ENCODE data around the gene CRKL. TPM values are rescaled to one million over a fixed set of nuclear protein-coding genes. Genes with fewer than 3 reads are reported as not detected.
"Not testable (repeated sequence)": the region's sequence is repeated elsewhere in the genome, so short reads cannot be mapped to it uniquely, and the experiment has no call there.

Gene CRKL
- polyA plus RNA-seq, 3 donors = 59.1 to 65.5 (median 64.7) TPM

DNA sequence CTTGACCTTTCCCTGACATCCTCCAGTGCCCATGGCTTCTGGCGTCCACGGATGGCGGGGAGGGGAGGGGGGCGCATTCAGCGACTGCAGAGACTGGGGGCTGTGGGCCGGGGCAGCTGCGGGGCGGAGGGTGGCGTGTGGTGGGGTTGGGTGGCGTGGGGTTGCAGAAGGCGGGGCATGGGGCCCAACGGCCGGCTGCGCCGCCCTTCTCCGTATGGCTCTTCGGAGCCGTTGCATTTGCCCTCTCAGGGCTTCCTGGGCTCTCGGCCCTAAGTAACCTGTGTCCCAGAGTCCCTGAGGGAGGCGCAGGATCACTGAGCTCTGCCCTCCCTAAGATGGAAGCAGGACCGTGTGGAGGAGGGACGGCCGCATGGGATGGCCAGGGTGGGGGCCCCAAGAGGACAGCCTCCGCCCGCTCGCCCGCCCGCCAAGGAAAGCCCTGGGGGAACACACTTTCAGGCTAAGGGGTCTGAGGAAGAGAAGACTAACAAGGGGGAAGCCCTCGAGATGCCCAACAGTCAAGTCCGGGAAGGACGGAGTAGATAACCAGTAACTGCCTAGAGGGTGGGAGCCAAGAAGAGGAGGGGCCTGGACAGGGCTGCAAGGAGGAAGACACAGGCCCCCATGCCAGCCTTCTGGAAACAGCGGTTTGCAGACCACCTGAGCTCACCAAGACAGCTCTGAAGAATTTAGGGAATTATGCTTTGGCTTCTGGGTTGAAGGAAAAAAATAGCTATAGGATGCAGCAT, 40.6 kb downstream of the CRKL start:
- DNase-seq (ENCODE audit: extremely low read depth in 1 of 11, low read depth in 9 of 11, low spot score in 4 of 11) = no peak

DNA sequence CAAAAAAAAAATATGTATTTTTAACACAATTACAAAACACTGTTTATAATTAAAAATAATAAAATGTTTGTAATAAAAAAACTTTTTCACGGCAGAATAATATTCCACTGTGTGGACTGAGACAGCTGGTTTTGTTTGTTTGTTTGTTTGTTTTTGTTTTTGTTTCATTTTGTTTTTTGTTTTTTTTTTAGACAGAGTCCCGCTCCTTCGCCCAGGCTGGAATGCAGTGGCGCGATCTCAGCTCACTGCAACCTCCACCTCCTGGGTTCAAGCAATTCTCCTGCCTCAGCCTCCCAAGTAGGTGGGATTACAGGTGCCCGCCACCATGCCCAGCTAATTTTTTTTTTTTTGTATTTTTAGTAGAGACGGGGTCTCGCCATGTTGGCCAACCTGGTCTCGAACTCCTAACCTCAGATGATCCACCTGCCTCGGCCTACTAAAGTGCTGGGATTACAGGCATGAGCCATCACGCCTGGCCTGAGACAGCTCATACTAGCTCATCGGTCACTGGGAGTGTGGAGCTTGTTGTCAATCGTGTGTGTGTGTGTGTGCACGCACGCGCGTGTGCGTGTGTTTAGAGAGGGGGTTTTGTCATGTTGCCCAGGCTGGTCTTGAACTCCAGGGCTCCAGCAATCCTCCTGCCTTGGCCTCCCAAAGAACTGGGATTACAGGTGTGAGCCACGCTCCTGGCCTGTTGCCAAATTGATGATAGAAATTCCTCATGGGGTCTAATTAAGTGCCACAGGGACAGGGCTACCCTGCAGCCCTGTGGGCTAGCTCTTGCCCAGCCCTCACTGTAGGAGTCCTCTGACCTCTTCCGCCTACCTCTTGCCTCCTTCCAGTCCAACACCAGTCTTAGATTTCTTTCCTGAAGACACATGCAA, 42.6 kb downstream of the CRKL start:
- DNase-seq (ENCODE audit: extremely low read depth in 1 of 11, low read depth in 9 of 11, low spot score in 4 of 11) = no peak

DNA sequence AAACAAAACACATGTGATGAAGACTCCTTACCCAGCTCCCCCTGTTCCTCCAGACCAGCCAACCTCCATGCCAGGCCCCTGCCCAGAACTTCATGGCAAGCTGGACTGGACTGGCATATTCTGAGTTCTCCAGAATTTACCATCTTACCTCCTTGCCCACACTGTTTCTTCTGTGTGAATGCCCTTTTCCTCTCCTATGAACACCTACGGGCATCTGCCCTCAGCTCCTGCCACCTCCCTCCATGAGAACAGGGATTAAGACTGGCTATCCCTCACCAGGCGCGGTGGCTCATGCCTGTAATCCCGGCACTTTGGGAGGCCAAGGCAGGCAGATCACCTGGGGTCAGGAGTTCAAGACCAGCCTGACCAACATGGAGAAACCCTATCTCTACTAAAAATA, 43.4 kb downstream of the CRKL start:
- DNase-seq (ENCODE audit: extremely low read depth in 1 of 11, low read depth in 9 of 11, low spot score in 4 of 11) = no peak

DNA sequence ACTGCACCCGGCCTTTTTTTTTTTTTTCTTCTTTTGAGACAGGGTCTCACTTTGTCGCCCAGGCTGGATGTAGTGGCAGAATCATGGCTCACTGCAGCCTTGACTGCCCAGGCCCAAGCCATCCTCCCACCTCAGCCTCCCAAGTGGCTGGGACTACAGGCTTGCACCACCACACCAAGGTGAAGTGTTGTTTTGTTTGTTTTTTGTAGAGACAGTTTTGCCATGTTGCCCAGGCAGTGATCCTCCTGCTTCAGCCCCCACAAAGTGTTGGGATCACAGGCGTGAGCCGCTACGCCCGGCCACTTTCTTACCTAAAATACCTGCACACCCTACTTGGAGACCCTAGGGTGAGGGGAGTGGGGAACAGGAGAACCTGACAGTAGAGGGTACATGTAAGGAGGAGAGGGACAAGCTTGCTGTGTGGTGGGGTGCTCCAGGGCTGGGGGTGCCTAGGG, 45.3 kb downstream of the CRKL start:
- DNase-seq (ENCODE audit: extremely low read depth in 1 of 11, low read depth in 9 of 11, low spot score in 4 of 11) = no peak

DNA sequence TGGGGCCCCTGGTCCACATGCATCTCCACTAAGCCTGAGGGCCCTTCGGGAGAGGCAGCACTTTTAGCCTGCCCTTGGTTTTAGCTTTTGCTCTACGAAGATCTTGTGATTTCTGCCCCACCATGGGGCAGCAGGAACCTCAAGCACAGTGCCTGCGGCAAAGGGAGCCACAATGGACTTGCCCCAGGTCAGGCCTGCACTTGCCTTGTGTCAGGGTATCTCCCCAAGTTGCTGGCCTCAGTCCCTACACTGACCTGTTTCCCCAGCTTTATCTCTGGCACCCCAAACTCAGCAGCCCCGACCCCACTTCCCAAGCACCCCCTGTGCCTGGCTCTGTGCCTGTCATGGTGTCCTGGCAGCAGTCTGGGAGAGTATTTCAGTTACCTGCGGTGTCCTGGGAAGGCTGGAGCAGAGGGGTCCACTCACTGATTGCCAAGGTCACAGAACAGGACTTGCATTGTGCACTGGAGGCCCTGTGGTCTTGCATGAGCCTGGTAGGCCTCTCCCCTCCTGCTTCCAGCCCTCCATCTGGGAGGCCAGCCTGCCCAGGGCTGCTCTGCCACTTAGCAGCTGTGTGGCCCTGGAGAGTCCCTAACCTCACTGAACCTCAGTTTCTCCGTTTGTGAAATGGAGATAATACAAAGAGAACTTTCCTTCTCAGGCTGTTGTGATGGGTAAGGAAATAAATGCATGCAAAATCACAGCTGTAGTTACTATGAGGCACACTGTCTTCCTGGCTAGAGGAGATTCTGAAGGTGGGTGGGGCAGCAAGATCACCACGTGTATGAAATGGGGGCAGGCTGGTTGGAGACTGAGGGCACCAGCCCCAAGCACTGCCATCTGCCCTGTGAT, 46.2 kb downstream of the CRKL start:
- no peak for DNase-seq (ENCODE audit: extremely low read depth in 1 of 11, low read depth in 9 of 11, low spot score in 4 of 11)

DNA sequence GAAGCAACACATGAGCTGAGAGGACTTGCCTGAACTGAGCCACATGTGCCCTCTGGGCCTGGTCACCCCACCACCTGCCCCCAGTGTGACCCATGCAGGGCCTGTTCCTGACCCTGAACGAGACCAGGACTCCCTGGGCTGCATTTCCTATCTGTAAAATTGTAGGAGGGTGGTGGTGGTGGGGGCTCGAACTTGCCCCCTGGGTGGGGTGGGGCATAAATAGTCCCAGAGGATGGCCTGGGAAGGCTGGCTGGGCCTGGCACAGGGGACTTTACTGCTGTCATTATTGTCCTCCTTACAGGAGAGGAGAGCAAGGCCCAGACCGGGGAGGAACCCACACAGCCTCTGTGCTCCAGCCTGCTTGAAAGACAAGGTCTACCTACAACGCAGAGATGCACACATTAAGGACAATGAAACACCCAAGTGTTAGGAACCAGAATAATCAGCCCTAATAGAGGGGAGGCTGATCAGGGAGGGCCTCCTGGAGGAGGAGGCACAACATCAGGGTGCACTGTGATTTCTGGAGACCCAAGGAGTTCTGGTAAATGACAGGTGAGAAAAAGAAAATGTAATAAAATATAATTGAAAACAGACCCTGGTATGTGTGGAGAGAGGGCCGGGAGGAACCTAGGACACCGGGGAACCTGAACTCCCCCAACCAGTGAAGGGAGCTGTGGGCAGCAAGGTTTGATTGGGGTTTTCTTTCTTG, 47.0 kb downstream of the CRKL start:
- no peak for DNase-seq (ENCODE audit: extremely low read depth in 1 of 11, low read depth in 9 of 11, low spot score in 4 of 11)

DNA sequence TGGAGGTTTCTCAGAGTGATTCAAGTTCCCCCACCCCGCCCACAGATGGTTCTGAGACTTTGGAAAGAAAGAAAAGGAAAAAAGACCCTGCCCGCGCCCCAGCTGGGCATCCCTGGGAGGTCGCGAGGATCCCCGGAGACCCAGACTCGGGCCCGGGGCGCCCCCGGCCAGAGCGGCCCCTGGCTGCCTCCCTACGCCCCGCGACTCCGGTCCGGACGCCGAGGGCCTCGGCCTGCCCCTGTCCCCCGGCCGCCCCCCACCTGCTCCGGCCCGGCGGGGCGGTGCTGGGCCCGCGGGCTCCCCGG, 47.5 kb downstream of the CRKL start:
- no peak for DNase-seq (ENCODE audit: extremely low read depth in 1 of 11, low read depth in 9 of 11, low spot score in 4 of 11)

DNA sequence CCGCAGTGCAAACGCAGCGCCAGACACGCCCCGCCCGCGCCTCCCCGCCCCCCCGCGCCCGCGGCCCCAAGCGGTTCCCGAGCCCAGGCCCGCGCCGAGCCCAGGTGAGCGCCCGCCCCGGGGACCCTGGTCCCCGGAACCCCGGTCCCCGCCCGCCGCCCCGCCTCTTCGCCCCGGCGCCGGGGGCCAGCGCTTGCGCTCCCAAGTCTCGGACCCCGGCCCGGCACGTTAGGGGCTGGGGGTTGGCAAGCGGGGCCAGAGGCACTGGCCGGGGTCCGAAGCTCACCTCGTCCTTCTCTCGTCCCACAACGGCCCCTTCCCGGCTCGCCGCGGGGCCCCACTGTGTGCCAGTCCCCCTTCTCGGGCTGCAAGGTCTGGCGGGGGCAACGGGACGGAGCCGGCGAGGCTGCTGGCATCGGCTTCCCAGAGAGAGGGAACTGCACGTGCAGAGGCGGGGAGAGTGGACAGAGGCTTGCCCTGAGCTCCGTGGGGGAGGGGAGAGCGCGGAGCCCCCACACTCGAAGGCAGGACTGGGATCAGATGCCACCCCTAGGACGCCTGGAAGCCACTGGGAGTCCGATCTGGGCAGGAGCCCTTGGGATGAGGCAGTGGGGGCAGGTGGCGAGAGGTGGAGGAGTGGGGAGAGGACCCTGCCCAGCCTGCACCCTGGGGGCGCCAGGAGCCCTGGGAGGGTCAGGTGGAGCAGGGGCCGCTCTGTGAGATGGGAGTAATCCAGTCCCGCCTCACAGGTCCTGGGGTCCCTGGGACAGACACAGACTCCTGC, 48.1 kb downstream of the CRKL start:
- no peak for DNase-seq (ENCODE audit: extremely low read depth in 1 of 11, low read depth in 9 of 11, low spot score in 4 of 11)

DNA sequence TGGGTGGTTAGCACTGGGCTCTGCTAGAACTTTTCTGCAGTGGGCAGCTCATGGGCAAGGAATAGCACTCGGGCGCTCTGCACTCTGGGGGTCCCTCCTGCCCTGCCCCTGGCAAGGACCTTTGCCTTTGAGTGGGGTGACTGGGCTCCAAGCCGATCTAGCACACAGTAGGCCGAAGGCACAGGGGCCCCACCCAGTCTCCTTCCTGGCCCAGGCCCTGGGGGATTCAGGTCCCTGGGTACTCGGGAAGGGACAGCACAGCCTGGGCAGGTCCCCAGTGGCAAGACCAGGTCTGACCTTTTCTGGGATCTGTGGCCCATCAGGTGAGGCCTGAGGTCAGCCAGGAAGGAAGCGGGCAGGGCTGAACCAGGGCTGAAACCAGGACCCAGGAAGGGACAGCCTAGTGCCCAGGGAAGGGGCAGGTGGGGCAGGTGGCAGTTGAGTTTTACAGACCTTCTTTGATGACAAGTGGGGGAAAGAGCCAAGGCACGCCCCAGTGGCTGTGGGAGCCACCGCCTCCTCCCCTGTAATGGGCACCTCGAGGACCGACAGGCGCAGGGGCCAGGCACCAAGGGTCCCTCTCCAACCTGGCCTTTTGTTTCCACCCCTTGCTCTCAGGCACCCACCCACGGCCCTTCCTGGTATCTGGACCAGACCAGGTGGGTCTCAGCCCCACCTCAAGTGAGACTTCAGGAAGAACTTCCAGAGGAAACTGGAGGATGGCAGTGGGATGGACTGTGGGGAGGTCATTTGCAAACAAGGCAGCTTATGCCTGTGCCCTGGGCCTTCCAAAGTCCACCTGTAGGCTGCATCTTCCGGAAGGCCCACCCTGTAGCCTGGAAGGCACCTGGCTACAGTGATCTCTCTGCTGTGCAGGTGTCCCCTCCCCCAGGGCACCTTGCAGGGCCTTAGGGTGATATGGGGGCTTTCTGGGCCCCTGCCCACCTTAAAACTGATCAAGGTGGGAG, 49.0 kb downstream of the CRKL start:
- DNase-seq (ENCODE audit: extremely low read depth in 1 of 11, low read depth in 9 of 11, low spot score in 4 of 11) = no peak

DNA sequence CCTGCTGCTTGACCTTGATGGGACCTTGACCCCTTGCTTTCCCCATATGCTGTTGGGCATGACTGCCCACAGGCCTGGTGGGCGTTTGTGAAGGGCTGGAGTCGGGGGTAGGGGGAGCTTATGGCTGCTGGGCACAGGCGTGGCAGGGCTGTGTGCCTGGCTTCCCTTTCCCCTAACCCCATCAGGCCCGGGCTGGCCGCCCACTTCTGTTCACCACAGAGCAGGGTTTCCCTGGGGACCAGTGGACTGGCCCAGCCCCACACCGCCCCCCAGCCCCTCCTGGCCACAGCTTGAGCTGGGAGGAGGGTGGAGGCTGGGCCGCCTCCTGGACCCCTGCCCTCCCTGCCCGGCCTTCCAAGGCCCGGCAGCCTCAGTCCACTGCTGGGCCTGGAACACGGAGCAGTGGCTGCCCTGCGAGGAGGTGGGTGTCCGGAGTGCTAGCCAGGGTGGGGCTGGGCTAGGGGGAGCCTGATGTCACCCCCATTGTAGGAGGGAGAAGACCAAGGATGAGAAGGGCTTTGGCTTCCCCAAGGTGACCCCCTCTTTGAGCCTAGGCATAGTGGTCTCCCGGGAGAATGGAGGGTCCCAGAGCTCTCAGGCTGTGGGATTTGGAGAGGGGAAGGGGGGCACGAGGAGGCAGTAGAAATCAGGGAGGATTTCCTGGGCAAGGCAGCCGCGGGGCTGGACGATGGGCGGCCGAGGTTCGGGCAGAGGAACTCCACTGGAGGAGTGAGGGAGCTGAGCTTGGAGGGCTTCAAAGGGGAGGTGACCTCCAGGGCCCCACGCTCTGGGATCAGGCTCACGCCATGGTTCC, 49.9 kb downstream of the CRKL start, which contains the start of gene AIFM3:
AIFM3 (plus strand) TSS at position 373 of the 814 bp plus-strand sequence. CDS start 690 bp downstream, outside the sequence.
- DNase-seq (ENCODE audit: extremely low read depth in 1 of 11, low read depth in 9 of 11, low spot score in 4 of 11) = no peak

DNA sequence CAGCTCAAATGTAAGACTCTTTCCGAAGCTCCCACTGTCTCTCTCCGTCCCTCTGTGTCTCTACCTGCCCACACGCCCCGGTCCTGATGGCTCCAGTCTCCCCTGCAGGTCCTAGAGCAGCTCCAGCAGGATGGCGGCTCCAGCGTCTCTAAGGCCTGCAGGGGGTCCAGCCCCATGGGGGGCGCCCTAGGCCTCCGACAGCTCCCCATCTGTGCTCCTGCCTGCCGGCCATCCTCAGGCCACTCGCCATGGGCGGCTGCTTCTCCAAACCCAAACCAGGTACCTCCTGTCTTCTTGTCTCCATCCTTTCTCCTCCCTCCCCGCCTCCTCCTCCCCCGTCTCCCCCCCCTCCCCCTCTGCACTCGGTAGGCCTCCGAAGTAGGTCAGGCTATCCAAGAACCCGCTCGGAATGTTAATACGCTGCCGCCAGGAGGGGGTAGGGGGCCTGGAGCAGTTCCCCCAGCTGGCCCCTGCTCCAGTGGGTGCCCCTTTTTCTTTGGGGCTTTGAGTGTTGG, 50.5 kb downstream of the CRKL start:
- DNase-seq (ENCODE audit: extremely low read depth in 1 of 11, low read depth in 9 of 11, low spot score in 4 of 11) = no peak

DNA sequence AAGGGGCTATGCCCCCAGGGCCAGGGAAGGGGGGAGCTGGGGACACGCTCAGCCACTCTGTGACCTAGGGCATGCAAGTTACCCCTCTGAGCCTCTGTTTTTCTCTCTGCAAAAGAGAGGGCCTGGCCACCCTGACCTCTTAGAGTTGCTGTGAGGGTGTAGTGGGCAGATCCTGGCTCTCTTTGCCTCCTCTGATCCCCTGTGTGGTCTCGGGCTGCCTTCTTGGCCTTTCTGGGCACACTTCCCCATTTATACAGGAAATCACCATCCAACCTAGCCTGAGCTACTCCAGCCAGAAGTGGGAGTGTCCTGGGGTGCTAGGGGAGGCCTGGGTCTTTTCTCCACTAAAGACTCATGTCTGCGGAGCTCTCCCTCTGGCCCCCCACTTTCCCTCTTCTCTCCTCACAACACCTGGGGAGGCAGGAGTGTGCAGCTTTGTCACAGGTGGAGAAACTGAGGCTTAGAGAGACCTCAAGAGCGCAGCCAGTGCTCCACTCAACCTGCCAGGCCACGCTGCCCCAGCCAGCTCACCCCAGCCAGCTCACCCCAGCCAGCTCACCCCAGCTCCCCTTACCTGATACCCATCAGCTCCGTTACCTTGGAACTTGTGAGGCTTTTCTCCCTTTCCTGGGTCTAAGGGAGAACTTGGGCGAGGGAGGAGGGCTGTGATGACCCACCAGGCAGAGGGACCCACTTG, 51.2 kb downstream of the CRKL start:
- DNase-seq (ENCODE audit: extremely low read depth in 1 of 11, low read depth in 9 of 11, low spot score in 4 of 11) = no peak

DNA sequence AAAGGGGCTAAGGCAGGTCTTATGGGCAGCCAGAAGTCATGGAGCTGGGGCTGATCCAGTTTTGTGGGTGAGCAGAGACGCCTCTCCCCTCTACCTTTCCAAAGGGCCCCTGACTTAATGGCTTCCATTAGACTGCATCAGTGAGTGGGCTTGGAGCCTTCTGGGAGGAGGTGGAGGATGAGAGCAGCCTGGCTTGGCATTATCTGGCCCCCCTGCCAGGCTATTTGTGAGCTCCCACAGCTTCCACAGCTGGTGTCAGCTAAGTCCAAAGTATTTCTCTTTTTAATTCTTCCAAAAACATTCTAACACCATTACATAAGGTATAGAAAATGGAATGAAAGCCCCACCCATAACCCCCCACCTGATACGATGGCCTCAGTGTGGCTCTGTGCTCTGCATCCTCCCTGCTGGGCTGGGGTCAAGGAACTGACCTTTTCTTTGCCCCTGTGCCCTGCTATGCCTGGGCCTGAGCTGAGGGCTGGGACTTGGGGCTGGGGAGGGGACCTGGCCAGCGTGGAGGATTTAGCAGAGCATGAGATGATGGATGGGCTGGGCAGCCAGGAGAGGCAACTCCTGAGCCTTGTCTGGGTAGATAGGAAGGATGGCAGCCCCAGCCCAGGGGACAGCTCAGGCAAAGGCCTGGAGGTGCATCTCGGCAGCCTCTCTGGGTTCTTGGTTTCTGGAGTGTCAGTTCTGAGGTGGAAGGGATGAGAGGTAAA, 53.9 kb downstream of the CRKL start:
- no peak for DNase-seq (ENCODE audit: extremely low read depth in 1 of 11, low read depth in 9 of 11, low spot score in 4 of 11)

DNA sequence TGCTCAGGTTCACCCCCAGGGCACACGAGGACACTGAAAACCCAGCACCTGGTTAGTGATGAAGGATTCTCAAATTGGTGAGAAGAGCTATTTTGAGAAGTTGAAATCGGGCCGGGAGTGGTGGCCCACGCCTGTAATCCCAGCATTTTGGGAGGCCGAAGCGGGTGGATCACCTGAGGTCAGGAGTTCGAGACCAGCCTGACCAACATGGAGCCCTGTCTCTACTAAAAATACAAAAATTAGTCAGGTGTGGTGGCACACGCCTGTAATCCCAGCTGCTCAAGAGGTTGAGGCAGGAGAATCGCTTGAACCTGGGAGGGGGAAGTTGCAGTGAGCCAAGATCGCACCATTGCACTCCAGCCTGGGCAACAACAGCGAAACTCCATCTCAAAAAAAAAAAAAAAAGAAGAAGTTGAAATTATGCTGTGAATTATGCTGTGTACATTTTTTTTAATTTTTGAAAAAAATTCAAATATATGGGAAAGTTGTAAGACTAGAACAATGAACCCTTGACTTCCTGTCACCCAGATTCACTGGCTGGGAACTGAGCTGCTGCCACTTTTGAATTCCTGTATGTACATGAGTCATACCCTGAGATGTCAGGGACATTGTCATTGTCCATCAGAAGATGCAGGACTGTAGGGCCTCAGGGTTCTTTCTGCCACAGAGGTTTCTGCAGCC, 54.9 kb downstream of the CRKL start:
- not testable (repeated sequence) for DNase-seq (ENCODE audit: extremely low read depth in 1 of 11, low read depth in 9 of 11, low spot score in 4 of 11)

All from renal cortex interstitium (tissue), 11 donors.